Measurements from ENCODE around the gene CFAP43.
"Not testable (repeated sequence)": the region's sequence is repeated elsewhere in the genome, so short reads cannot be mapped to it uniquely, and the experiment has no call there.

Gene CFAP43

GRCh38 chr10:104223304-104223703 is 8.9 kb downstream of the CFAP43 start:
- DNase-seq = no peak

- no peak for DNase-seq
Observed at GRCh38 chr10:104220522-104220921, 11.6 kb downstream of the CFAP43 start.

- DNase-seq = no peak
Observed at GRCh38 chr10:104218751-104219150, 13.4 kb downstream of the CFAP43 start.

- no peak for DNase-seq
Observed at GRCh38 chr10:104216631-104217030, 15.5 kb downstream of the CFAP43 start.

- peak; percentile 62 for DNase-seq
Observed at GRCh38 chr10:104209575-104210198, 22.5 kb downstream of the CFAP43 start.

- DNase-seq = peak; percentile 4
Observed at GRCh38 chr10:104208730-104209129, 23.4 kb downstream of the CFAP43 start.

- no peak for DNase-seq
Observed at GRCh38 chr10:104202231-104202630, 29.9 kb downstream of the CFAP43 start.

- DNase-seq = no peak
Observed at GRCh38 chr10:104201636-104202035, 30.5 kb downstream of the CFAP43 start.

GRCh38 chr10:104199567-104199966 is 32.6 kb downstream of the CFAP43 start:
- DNase-seq = no peak

GRCh38 chr10:104197364-104197763 is 34.8 kb downstream of the CFAP43 start:
- no peak for DNase-seq

- DNase-seq = no peak
Observed at GRCh38 chr10:104195706-104196105, 36.5 kb downstream of the CFAP43 start.

- no peak for DNase-seq
Observed at GRCh38 chr10:104193787-104194186, 38.4 kb downstream of the CFAP43 start.

- DNase-seq = no peak
Observed at GRCh38 chr10:104190695-104191094, 41.5 kb downstream of the CFAP43 start.

- no peak for DNase-seq
Observed at GRCh38 chr10:104183682-104184081, 48.5 kb downstream of the CFAP43 start.

GRCh38 chr10:104174136-104174535 is 58.0 kb downstream of the CFAP43 start:
- not testable (repeated sequence) for DNase-seq

- no peak for DNase-seq
Observed at GRCh38 chr10:104170610-104171254, 61.4 kb downstream of the CFAP43 start.

- DNase-seq = no peak
Observed at GRCh38 chr10:104155591-104155990, 76.6 kb downstream of the CFAP43 start.

GRCh38 chr10:104151737-104152136 is 80.4 kb downstream of the CFAP43 start:
- DNase-seq = no peak

- DNase-seq = no peak
Observed at GRCh38 chr10:104150139-104150538, 82.0 kb downstream of the CFAP43 start.

GRCh38 chr10:104146882-104147281 is 85.3 kb downstream of the CFAP43 start:
- peak; percentile 8 for DNase-seq

GRCh38 chr10:104144931-104145330 is 87.2 kb downstream of the CFAP43 start:
- no peak for DNase-seq

- no peak for DNase-seq
Observed at GRCh38 chr10:104143829-104144228, 88.3 kb downstream of the CFAP43 start.

GRCh38 chr10:104142081-104142480 is 90.1 kb downstream of the CFAP43 start:
- DNase-seq = no peak

- peak; percentile 5 for DNase-seq
Observed at GRCh38 chr10:104139221-104139620, 92.9 kb downstream of the CFAP43 start.

GRCh38 chr10:104138131-104138530 is 94.0 kb downstream of the CFAP43 start:
- DNase-seq = no peak

Data from NCI-H82 (cell line).